GM19238 (cell line): ENCODE measurements around the gene PDHX.

Experiments used
- DNase-seq: peaks from one replicate; pipeline ENCODE4 v3.0.0; 2011; ENCODE audit warnings: low spot score; ENCODE audit not compliant: insufficient read length

The PDHX gene

DNA sequence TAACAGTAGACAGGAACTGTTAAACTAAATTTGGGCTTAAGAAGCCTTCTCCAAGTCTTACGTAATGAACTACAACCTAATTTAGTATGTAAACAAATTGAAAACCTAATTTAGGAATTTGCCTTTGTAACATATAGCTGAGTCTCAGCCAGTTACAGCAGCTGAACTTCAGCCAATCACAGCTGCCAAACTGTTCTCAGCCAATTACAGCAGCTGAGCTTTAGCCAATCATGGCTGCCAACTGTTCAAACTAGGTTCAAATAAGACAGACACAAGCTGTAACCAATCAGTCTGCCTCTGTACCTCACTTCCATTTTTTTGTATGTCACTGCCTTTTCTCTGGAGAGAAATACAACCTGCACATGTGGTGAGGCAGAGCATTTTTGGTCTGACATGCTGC is 127.5 kb downstream of the PDHX start:
- no peak for DNase-seq

GRCh38 chr11:35045236-35045820 is 128.9 kb downstream of the PDHX start:
- DNase-seq, result no peak
